H9 (cell line): Measurements from ENCODE around the gene KLHL14. TPM values are rescaled to one million over a fixed set of nuclear protein-coding genes. Genes with fewer than 3 reads are reported as not detected.

Experiments
- DNase-seq: peaks from one replicate; pipeline ENCODE4 v3.0.0-alpha.2; 2017
- H2AFZ ChIP-seq: one replicate; pipeline ENCODE4 v1.6.1; 2013; ENCODE audit warnings: mild to moderate bottlenecking, low read length, control low read depth, moderate library complexity
- H2AK5ac ChIP-seq: 2 replicates; pipeline ENCODE4 v1.6.1; 2013; ENCODE audit warnings: low read length, control low read depth, mixed read lengths; ENCODE audit not compliant: insufficient read length
- H2BK120ac ChIP-seq: one replicate; pipeline ENCODE4 v1.6.1; 2013; ENCODE audit warnings: low read depth, mild to moderate bottlenecking, low read length, control low read depth, inconsistent platforms; ENCODE audit not compliant: poor library complexity, severe bottlenecking
- H2BK12ac ChIP-seq: 2 replicates; pipeline ENCODE4 v1.6.1; 2013; ENCODE audit warnings: low read length, control low read depth, mixed read lengths, low read depth; ENCODE audit not compliant: insufficient read length
- H2BK15ac ChIP-seq: 2 replicates; pipeline ENCODE4 v1.6.1; 2013; ENCODE audit warnings: low read depth, low read length, control low read depth
- H2BK20ac ChIP-seq: one replicate; pipeline ENCODE4 v1.6.1; 2013; ENCODE audit warnings: low read depth, mild to moderate bottlenecking, low read length, control low read depth, inconsistent platforms; ENCODE audit not compliant: poor library complexity, severe bottlenecking
- H2BK5ac ChIP-seq: 2 replicates; pipeline ENCODE4 v1.6.1; 2013; ENCODE audit warnings: low read length, control low read depth, mixed read lengths; ENCODE audit not compliant: insufficient read length
- H3K14ac ChIP-seq: 2 replicates; pipeline ENCODE4 v1.6.1; 2013; ENCODE audit warnings: low read length, control low read depth; ENCODE audit not compliant: insufficient read depth
- H3K18ac ChIP-seq: 2 replicates; pipeline ENCODE4 v1.6.1; 2013; ENCODE audit warnings: low read depth, mild to moderate bottlenecking, mixed read lengths, low read length, control low read depth; ENCODE audit not compliant: insufficient read length
- H3K23ac ChIP-seq: 2 replicates; pipeline ENCODE4 v1.6.1; 2013; ENCODE audit warnings: low read length, control low read depth, mixed read lengths, low read depth; ENCODE audit not compliant: insufficient read length
- H3K23me2 ChIP-seq: 2 replicates; pipeline ENCODE4 v1.6.1; 2013; ENCODE audit warnings: low read depth, mild to moderate bottlenecking, mixed read lengths, low read length, control low read depth; ENCODE audit not compliant: insufficient read length, poor library complexity, severe bottlenecking
- H3K27ac ChIP-seq: 2 replicates; pipeline ENCODE4 v1.5.1; 2013; ENCODE audit warnings: low read length, control low read depth, mixed read lengths, low read depth; ENCODE audit not compliant: insufficient read length
- H3K27me3 ChIP-seq: 2 replicates; pipeline ENCODE4 v1.6.1; 2013; ENCODE audit warnings: low read length, control low read depth, inconsistent platforms; ENCODE audit not compliant: insufficient read depth
- H3K4ac ChIP-seq: 2 replicates; pipeline ENCODE4 v1.6.1; 2013; ENCODE audit warnings: low read depth, mild to moderate bottlenecking, control low read depth, inconsistent platforms, low read length, moderate library complexity
- H3K4me1 ChIP-seq: 2 replicates; pipeline ENCODE4 v1.6.1; 2013; ENCODE audit warnings: low read length, control low read depth, inconsistent platforms; ENCODE audit not compliant: insufficient read depth
- H3K4me2 ChIP-seq: 2 replicates; pipeline ENCODE4 v1.6.1; 2013; ENCODE audit warnings: low read length, control low read depth, mixed read lengths; ENCODE audit not compliant: insufficient read length, insufficient read depth
- H3K56ac ChIP-seq: 2 replicates; pipeline ENCODE4 v1.6.1; 2013; ENCODE audit warnings: low read depth, mild to moderate bottlenecking, mixed read lengths, low read length, control low read depth; ENCODE audit not compliant: insufficient read length
- H3K79me1 ChIP-seq: 2 replicates; pipeline ENCODE4 v1.6.1; 2013; ENCODE audit warnings: low read depth, mild to moderate bottlenecking, moderate library complexity, low read length, control low read depth, inconsistent platforms; ENCODE audit not compliant: insufficient read depth, poor library complexity, severe bottlenecking
- H3K79me2 ChIP-seq: 2 replicates; pipeline ENCODE4 v1.6.1; 2013; ENCODE audit warnings: low read length, control low read depth, inconsistent platforms; ENCODE audit not compliant: insufficient read depth
- H3K9ac ChIP-seq: 2 replicates; pipeline ENCODE4 v1.6.1; 2013; ENCODE audit warnings: low read length, control low read depth, mixed read lengths; ENCODE audit not compliant: insufficient read length; ENCODE audit errors: extremely low read depth
- H3K9me3 ChIP-seq: one replicate; pipeline ENCODE4 v1.6.1; 2013; ENCODE audit warnings: low read depth, low read length, inconsistent platforms; ENCODE audit not compliant: control insufficient read depth
- H3T11ph ChIP-seq: one replicate; pipeline ENCODE4 v1.6.1; 2013; ENCODE audit warnings: mild to moderate bottlenecking, low read length, control low read depth, inconsistent platforms
- H4K20me1 ChIP-seq: one replicate; pipeline ENCODE4 v1.6.1; 2013; ENCODE audit not compliant: control insufficient read depth, insufficient read length, insufficient read depth
- H4K5ac ChIP-seq: 2 replicates; pipeline ENCODE4 v1.6.1; 2013; ENCODE audit warnings: low read depth, mild to moderate bottlenecking, mixed read lengths, low read length, control low read depth; ENCODE audit not compliant: insufficient read length
- H4K8ac ChIP-seq: replicated peaks from 2 replicates; pipeline ENCODE4 v1.6.1; 2013; ENCODE audit warnings: low read length, control low read depth, mixed read lengths, low read depth; ENCODE audit not compliant: insufficient read length
- H4K91ac ChIP-seq: 2 replicates; pipeline ENCODE4 v1.6.1; 2013; ENCODE audit warnings: low read depth, mild to moderate bottlenecking, moderate library complexity, mixed read lengths, low read length, control low read depth; ENCODE audit not compliant: insufficient read length
- H3K27ac Mint-ChIP-seq, 3 experiments: 2 replicates in 2 of 3; 3 replicates in 1 of 3; pipeline ENCODE4 v1.8.0; 2020 to 2021; ENCODE audit warnings: mixed read lengths in 3 of 3, mild to moderate bottlenecking in 1 of 3, moderate library complexity in 1 of 3
- H3K27me3 Mint-ChIP-seq: 2 replicates; pipeline ENCODE4 v1.8.0; 2021; ENCODE audit warnings: low read depth, mild to moderate bottlenecking, moderate library complexity, mixed read lengths
- H3K36me3 Mint-ChIP-seq, 3 experiments: 2 replicates in 2 of 3; 3 replicates in 1 of 3; pipeline ENCODE4 v1.8.0; 2020 to 2021; ENCODE audit warnings: low read depth in 3 of 3, mixed read lengths in 3 of 3; ENCODE audit not compliant: insufficient read depth in 1 of 3
- H3K4me1 Mint-ChIP-seq, 2 experiments: 2 replicates each; pipeline ENCODE4 v1.8.0; 2020; ENCODE audit warnings: mixed read lengths in 2 of 2
- H3K4me3 Mint-ChIP-seq, 2 experiments: 2 replicates in 1 of 2; 3 replicates in 1 of 2; pipeline ENCODE4 v1.8.0; 2020 to 2021; ENCODE audit warnings: mild to moderate bottlenecking in 2 of 2, mixed read lengths in 2 of 2, moderate library complexity in 1 of 2
- H3K9me3 Mint-ChIP-seq, 2 experiments: 2 replicates in 1 of 2; 3 replicates in 1 of 2; pipeline ENCODE4 v1.8.0; 2020; ENCODE audit warnings: mild to moderate bottlenecking in 2 of 2, mixed read lengths in 2 of 2, moderate library complexity in 1 of 2
- total RNA-seq: library from RNA; stranded (reverse); gene quantifications from 2 replicates; pipeline ENCODE4 v1.2.1, GENCODE V29; 2021
- TF ChIP-seq, protein P1 (sequence below): fragments of 200-600 bp; sonication (generic); conservative IDR thresholded peaks from 3 replicates; pipeline ENCODE4 v1.8.0; 2021; ENCODE audit warnings: antibody characterized with exemption, mild to moderate bottlenecking

The KLHL14 gene
- total RNA-seq, 1 experiment from 2014 or later, result 1.0 TPM

DNA sequence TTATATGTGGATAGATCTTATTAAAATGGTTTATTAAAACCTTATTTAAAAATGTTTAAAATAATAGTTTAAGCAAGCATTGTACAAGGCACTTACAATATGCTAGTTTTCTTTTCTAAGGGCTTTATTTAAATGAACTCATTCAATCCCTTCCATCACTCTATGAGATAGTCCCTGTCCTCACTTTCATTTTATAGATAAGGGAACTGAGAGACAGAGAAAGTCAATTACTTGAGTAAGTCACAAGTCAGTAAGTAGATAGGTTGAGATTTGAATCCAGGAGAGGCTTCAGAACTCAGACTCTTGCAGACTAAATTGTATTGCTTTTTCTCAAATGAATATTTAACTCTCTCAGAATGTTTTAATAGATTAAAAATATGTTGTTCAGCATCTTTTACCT is 95.2 kb downstream of the KLHL14 start:
- Histone ChIP-seq H4K91ac (no peak overlapping the region), H3K18ac (no peak overlapping the region), H4K8ac (no peak overlapping the region), H3K4ac (no peak overlapping the region), H3K9me3 (no peaks in the 10 kb centered on the region), H2AFZ (no peak overlapping the region), H3K56ac (no peak overlapping the region), H2BK20ac (no peak overlapping the region), H3K9ac (no peak overlapping the region), H2BK120ac (no peak overlapping the region), H2BK5ac (no peak overlapping the region), H2BK12ac (no peak overlapping the region), H3K79me2 (no peaks in the 10 kb centered on the region), H3K14ac (no peak overlapping the region), H3T11ph (no peak overlapping the region), H3K27ac (no peak overlapping the region), H2AK5ac (no peak overlapping the region), H4K5ac (no peak overlapping the region), H2BK15ac (no peak overlapping the region), H3K23ac (no peak overlapping the region), H3K4me2 (no peak overlapping the region), H3K27me3 (no peaks in the 10 kb centered on the region), H3K4me1 (no peaks in the 10 kb centered on the region), H3K23me2 (no peaks in the 10 kb centered on the region), H4K20me1 (no peaks in the 10 kb centered on the region), H3K79me1 (no peaks in the 10 kb centered on the region)
- TF ChIP-seq, protein P1, sequence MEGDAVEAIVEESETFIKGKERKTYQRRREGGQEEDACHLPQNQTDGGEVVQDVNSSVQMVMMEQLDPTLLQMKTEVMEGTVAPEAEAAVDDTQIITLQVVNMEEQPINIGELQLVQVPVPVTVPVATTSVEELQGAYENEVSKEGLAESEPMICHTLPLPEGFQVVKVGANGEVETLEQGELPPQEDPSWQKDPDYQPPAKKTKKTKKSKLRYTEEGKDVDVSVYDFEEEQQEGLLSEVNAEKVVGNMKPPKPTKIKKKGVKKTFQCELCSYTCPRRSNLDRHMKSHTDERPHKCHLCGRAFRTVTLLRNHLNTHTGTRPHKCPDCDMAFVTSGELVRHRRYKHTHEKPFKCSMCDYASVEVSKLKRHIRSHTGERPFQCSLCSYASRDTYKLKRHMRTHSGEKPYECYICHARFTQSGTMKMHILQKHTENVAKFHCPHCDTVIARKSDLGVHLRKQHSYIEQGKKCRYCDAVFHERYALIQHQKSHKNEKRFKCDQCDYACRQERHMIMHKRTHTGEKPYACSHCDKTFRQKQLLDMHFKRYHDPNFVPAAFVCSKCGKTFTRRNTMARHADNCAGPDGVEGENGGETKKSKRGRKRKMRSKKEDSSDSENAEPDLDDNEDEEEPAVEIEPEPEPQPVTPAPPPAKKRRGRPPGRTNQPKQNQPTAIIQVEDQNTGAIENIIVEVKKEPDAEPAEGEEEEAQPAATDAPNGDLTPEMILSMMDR, result no peak
- Mint-ChIP-seq H3K27ac (no peak overlapping the region), H3K9me3 (no peaks in the 10 kb centered on the region), H3K36me3 (no peaks in the 10 kb centered on the region), H3K4me3 (no peak overlapping the region), H3K27me3 (no peaks in the 10 kb centered on the region), H3K4me1 (no peaks in the 10 kb centered on the region)
- no peak for DNase-seq
